ENCODE data around the gene HSPB3. TPM values are rescaled to one million over a fixed set of nuclear protein-coding genes. Genes with fewer than 3 reads are reported as not detected.

HSPB3 gene
- polyA plus RNA-seq, 1 experiment, result 0.62 TPM

GRCh38 chr5:54443270-54443669 is 12.2 kb upstream of the HSPB3 start:
- Histone ChIP-seq H3K9me3 (ENCODE audit: control insufficient read depth, insufficient read depth, low read length) (no peaks in the 10 kb centered on the region), H3K27me3 (ENCODE audit: control insufficient read depth, insufficient read depth, low read length) (peaks cover 23% of the 10 kb centered on the region), H3K4me3 (ENCODE audit: low read depth, low read length) (no peak overlapping the region), H3K27ac (ENCODE audit: low read depth, low read length) (no peak overlapping the region)
- peak; percentile 24 for DNase-seq (ENCODE audit: low read depth, low spot score)
- POLR2A ChIA-PET, result no interaction called here
- TF ChIP-seq, protein P1, sequence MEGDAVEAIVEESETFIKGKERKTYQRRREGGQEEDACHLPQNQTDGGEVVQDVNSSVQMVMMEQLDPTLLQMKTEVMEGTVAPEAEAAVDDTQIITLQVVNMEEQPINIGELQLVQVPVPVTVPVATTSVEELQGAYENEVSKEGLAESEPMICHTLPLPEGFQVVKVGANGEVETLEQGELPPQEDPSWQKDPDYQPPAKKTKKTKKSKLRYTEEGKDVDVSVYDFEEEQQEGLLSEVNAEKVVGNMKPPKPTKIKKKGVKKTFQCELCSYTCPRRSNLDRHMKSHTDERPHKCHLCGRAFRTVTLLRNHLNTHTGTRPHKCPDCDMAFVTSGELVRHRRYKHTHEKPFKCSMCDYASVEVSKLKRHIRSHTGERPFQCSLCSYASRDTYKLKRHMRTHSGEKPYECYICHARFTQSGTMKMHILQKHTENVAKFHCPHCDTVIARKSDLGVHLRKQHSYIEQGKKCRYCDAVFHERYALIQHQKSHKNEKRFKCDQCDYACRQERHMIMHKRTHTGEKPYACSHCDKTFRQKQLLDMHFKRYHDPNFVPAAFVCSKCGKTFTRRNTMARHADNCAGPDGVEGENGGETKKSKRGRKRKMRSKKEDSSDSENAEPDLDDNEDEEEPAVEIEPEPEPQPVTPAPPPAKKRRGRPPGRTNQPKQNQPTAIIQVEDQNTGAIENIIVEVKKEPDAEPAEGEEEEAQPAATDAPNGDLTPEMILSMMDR (IDR thresholded peaks at IDR 0.05; ENCODE audit: low read depth, low read length), result peak; percentile 70
- CTCF ChIA-PET, result interaction anchor here (0.6 to 7.8 kb wide), 31 partner anchors 10 to 594 kb away, joined by 3 to 182 read pairs (median 4); partner anchors contain the start of gene HSPB3

DNA sequence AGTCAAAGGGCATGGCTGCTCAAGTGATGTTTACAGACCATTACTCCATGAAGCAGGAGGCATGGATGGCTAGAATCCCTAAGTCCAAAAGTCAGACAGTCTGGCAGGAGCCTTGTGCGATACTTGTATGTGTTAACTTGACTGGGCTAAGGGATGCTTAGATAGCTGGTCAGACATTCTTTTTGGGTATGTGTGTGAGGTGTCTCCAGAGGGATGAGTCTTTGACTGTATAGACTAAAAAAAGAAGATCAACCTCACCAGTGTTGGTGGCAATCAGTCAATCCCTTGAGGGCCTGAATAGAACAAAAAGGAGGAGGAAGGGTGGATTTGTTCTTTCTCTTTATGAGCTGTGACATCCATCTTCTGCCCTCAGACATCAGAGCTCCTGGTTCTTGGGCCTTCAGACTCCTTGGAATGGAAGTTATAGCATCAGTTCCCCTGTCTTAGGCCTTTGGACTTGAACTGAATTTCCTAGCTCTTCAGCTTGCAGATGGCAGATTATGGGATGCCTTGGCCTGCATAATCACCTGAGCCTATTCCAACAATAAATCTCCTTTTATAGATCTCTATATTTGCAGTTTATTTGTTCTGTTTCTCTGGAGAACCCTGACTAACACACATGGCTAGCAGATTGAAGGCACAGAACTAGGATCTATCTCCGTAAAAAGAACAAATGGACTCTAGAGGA is 9.7 kb upstream of the HSPB3 start:
- Histone ChIP-seq H3K27me3 (ENCODE audit: control insufficient read depth, insufficient read depth, low read length) (peaks cover 18% of the 10 kb centered on the region), H3K9me3 (ENCODE audit: control insufficient read depth, insufficient read depth, low read length) (no peaks in the 10 kb centered on the region), H3K4me3 (ENCODE audit: low read depth, low read length) (no peak overlapping the region), H3K27ac (ENCODE audit: low read depth, low read length) (no peak overlapping the region)
- CTCF ChIA-PET, result interaction anchor here (1.1 to 3.1 kb wide), 2 partner anchors 44 to 421 kb away, joined by 3 to 22 read pairs; no protein-coding TSS in a partner anchor
- TF ChIP-seq, protein P1 (IDR thresholded peaks at IDR 0.05; ENCODE audit: low read depth, low read length), result no peak
- POLR2A ChIA-PET, result interaction anchor here (1.2 kb wide), 1 partner anchor 9 kb away, joined by 3 read pairs; the partner anchor contains the start of gene HSPB3
- no peak for DNase-seq (ENCODE audit: low read depth, low spot score)

DNA sequence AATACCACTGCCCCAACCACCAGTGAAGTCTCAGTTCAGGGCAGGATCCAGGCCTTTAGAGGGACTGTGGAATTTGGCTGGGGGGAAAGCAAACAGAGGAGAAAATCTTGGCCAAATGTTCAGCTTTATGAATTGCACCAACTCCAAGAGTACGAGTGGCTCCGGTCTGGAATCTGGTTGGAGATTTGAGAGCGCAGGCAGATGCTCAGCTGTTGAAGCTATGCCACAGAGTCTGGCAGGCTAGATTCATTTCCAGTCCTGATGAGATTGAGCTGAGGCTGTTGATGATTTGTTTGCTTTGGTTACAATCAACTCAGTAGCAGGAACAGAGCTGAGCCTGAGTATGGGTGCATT is 9.1 kb upstream of the HSPB3 start:
- Histone ChIP-seq H3K9me3 (ENCODE audit: control insufficient read depth, insufficient read depth, low read length) (no peaks in the 10 kb centered on the region), H3K4me3 (ENCODE audit: low read depth, low read length) (no peak overlapping the region), H3K27ac (ENCODE audit: low read depth, low read length) (no peak overlapping the region), H3K27me3 (ENCODE audit: control insufficient read depth, insufficient read depth, low read length) (peaks cover 18% of the 10 kb centered on the region)
- no peak for DNase-seq (ENCODE audit: low read depth, low spot score)
- ChIA-PET CTCF (interaction anchor here (1.1 to 3.1 kb wide), 2 partner anchors 43 to 421 kb away, joined by 3 to 22 read pairs; no protein-coding TSS in a partner anchor), POLR2A (interaction anchor here (1.2 kb wide), 1 partner anchor 9 kb away, joined by 3 read pairs; the partner anchor contains the start of gene HSPB3)
- TF ChIP-seq, protein P1 (IDR thresholded peaks at IDR 0.05; ENCODE audit: low read depth, low read length), result no peak

- H3K4me3 ChIP-seq (ENCODE audit: low read depth, low read length), result no peak overlapping the region
- DNase-seq (ENCODE audit: low read depth, low spot score), result no peak
- peaks cover 18% of the 10 kb centered on the region for H3K27me3 ChIP-seq (ENCODE audit: control insufficient read depth, insufficient read depth, low read length)
- CTCF ChIA-PET, result interaction anchor here (0.7 kb wide), 1 partner anchor 39 kb away, joined by 3 read pairs; no protein-coding TSS in a partner anchor
- TF ChIP-seq, protein P1 (IDR thresholded peaks at IDR 0.05; ENCODE audit: low read depth, low read length), result no peak
- no peak overlapping the region for H3K27ac ChIP-seq (ENCODE audit: low read depth, low read length)
- no peaks in the 10 kb centered on the region for H3K9me3 ChIP-seq (ENCODE audit: control insufficient read depth, insufficient read depth, low read length)
- POLR2A ChIA-PET, result no interaction called here
Measured at GRCh38 chr5:54449923-54450322, 5.6 kb upstream of the HSPB3 start.

GRCh38 chr5:54450542-54450941 is 5.0 kb upstream of the HSPB3 start:
- POLR2A ChIA-PET, result no interaction called here
- CTCF ChIA-PET, result interaction anchor here (0.7 kb wide), 1 partner anchor 38 kb away, joined by 3 read pairs; no protein-coding TSS in a partner anchor
- no peak overlapping the region for H3K27ac ChIP-seq (ENCODE audit: low read depth, low read length)
- peaks cover 18% of the 10 kb centered on the region for H3K27me3 ChIP-seq (ENCODE audit: control insufficient read depth, insufficient read depth, low read length)
- TF ChIP-seq, protein P1 (IDR thresholded peaks at IDR 0.05; ENCODE audit: low read depth, low read length), result no peak
- no peak for DNase-seq (ENCODE audit: low read depth, low spot score)
- H3K9me3 ChIP-seq (ENCODE audit: control insufficient read depth, insufficient read depth, low read length), result no peaks in the 10 kb centered on the region
- no peak overlapping the region for H3K4me3 ChIP-seq (ENCODE audit: low read depth, low read length)
